NCI-H82 treated with DMSO at 0.1 percent for 48 hours (cell line): ENCODE measurements around the gene MRPL42.
"Not testable (repeated sequence)": the region's sequence is repeated elsewhere in the genome, so short reads cannot be mapped to it uniquely, and the experiment has no call there.

Experiments used
- DNase-seq: peaks from one replicate; lab custom pipeline; 2025; ENCODE audit not compliant: unreplicated experiment; lab: John Stamatoyannopoulos, UW

MRPL42 gene

GRCh38 chr12:93497456-93497855 is 30.1 kb downstream of the MRPL42 start:
- DNase-seq, result no peak

GRCh38 chr12:93498813-93499212 is 31.5 kb downstream of the MRPL42 start:
- DNase-seq, result not testable (repeated sequence)

- no peak for DNase-seq
Observed at GRCh38 chr12:93500201-93500600, 32.9 kb downstream of the MRPL42 start.

GRCh38 chr12:93500667-93501066 is 33.4 kb downstream of the MRPL42 start:
- DNase-seq, result no peak

GRCh38 chr12:93502802-93503623 is 35.7 kb downstream of the MRPL42 start:
- DNase-seq, result no peak

- DNase-seq, result no peak
Observed at GRCh38 chr12:93507165-93507564, 39.9 kb downstream of the MRPL42 start.

- no peak for DNase-seq
Observed at GRCh38 chr12:93509506-93509905, 42.2 kb downstream of the MRPL42 start.

- no peak for DNase-seq
Observed at GRCh38 chr12:93514853-93515252, 47.5 kb downstream of the MRPL42 start.

GRCh38 chr12:93518725-93519124 is 51.4 kb downstream of the MRPL42 start:
- DNase-seq, result no peak

GRCh38 chr12:93519859-93520258 is 52.5 kb downstream of the MRPL42 start:
- peak; percentile 43 for DNase-seq

GRCh38 chr12:93520454-93520853 is 53.1 kb downstream of the MRPL42 start:
- no peak for DNase-seq

GRCh38 chr12:93521225-93522080 is 54.1 kb downstream of the MRPL42 start:
- no peak for DNase-seq

- DNase-seq, result no peak
Observed at GRCh38 chr12:93524386-93525133, 57.2 kb downstream of the MRPL42 start.

- no peak for DNase-seq
Observed at GRCh38 chr12:93526786-93527428, 59.6 kb downstream of the MRPL42 start.

GRCh38 chr12:93530358-93530757 is 63.0 kb downstream of the MRPL42 start:
- no peak for DNase-seq

GRCh38 chr12:93533310-93533709 is 66.0 kb downstream of the MRPL42 start:
- DNase-seq, result no peak

- no peak for DNase-seq
Observed at GRCh38 chr12:93536111-93536765, 68.9 kb downstream of the MRPL42 start.

- DNase-seq, result no peak
Observed at GRCh38 chr12:93536766-93537488, 69.6 kb downstream of the MRPL42 start.

GRCh38 chr12:93537769-93538168 is 70.5 kb downstream of the MRPL42 start:
- no peak for DNase-seq

- DNase-seq, result no peak
Observed at GRCh38 chr12:93539821-93540220, 72.5 kb downstream of the MRPL42 start.
